Endothelial cell of umbilical vein (primary cell): ENCODE data around the gene DLX6. TPM values are rescaled to one million over a fixed set of nuclear protein-coding genes. Genes with fewer than 3 reads are reported as not detected.
"Not testable (repeated sequence)": the region's sequence is repeated elsewhere in the genome, so short reads cannot be mapped to it uniquely, and the experiment has no call there.

Source experiments
- BruUV-seq: library from RNA; stranded (reverse); fragments of 400-500 nt; replicated peaks from 2 replicates; lab custom pipeline; 2021; lab: Mats Ljungman, UMichigan
- CTCF ChIA-PET: fragments of 300-600, 350-600 bp; sonication (Branson Sonifier 250); formaldehyde crosslinking; loops from one replicate; lab custom pipeline; 2021; ENCODE audit warnings: antibody characterized with exemption, inconsistent platforms; lab: Charles Lee
- POLR2A ChIA-PET: fragments of 300-600, 350-600 bp; sonication (Branson Sonifier 250); formaldehyde crosslinking; loops from one replicate; lab custom pipeline; 2021; ENCODE audit warnings: antibody characterized with exemption, inconsistent platforms; lab: Charles Lee
- DNase-seq: peaks from one replicate; pipeline ENCODE4 v3.0.0-alpha.2; 2011; ENCODE audit warnings: low read depth, low spot score
- FAIRE-seq: peaks from 2 replicates; lab custom pipeline; 2011; peaks lifted over from hg19 to GRCh38; lab: Jason Lieb, UNC
- H2AFZ ChIP-seq: 2 replicates; pipeline ENCODE4 v1.6.0; 2012; ENCODE audit warnings: low read depth, low read length, control low read depth, inconsistent platforms
- H3K27ac ChIP-seq: 2 replicates; pipeline ENCODE4 v1.5.1; 2011; ENCODE audit warnings: low read depth, mild to moderate bottlenecking, control low read depth, low read length, moderate library complexity; ENCODE audit not compliant: insufficient read depth
- H3K27me3 ChIP-seq, 2 experiments: 2 replicates each; pipeline versions ENCODE4 v1.6.0 to v1.6.1; 2011; ENCODE audit warnings: low read length in 2 of 2, mixed read lengths in 1 of 2; ENCODE audit not compliant: control insufficient read depth in 2 of 2, insufficient read depth in 2 of 2
- H3K36me3 ChIP-seq, 2 experiments: 2 replicates in 1 of 2; 3 replicates in 1 of 2; pipeline ENCODE4 v1.5.1; 2011; ENCODE audit warnings: low read length in 2 of 2, mild to moderate bottlenecking in 1 of 2, moderate library complexity in 1 of 2; ENCODE audit not compliant: control insufficient read depth in 2 of 2, insufficient read depth in 2 of 2; ENCODE audit errors: extremely low read depth in 1 of 2
- H3K4me1 ChIP-seq: 3 replicates; pipeline ENCODE4 v1.5.1; 2011; ENCODE audit warnings: mild to moderate bottlenecking, low read length; ENCODE audit not compliant: control insufficient read depth, insufficient read depth; ENCODE audit errors: extremely low read depth
- H3K4me2 ChIP-seq: 2 replicates; pipeline ENCODE4 v1.6.1; 2011; ENCODE audit warnings: low read length, control low read depth, mixed read lengths; ENCODE audit not compliant: insufficient read depth
- H3K4me3 ChIP-seq, 3 experiments: fragments of 200-600 bp in 1 of 3; sonication (generic), shearing (Covaris generic) in 1 of 3; replicated peaks in 1 of 3; 2 replicates each; pipeline ENCODE4 v1.5.1; 2011 to 2016; ENCODE audit warnings: control low read depth in 3 of 3, low read length in 3 of 3, mild to moderate bottlenecking in 2 of 3, inconsistent platforms in 1 of 3, low read depth in 1 of 3, moderate library complexity in 1 of 3; ENCODE audit not compliant: insufficient read depth in 1 of 3
- H3K79me2 ChIP-seq: 2 replicates; pipeline ENCODE4 v1.6.0; 2012; ENCODE audit warnings: low read length, inconsistent platforms; ENCODE audit not compliant: control insufficient read depth, insufficient read depth
- H3K9ac ChIP-seq: replicated peaks from 2 replicates; pipeline ENCODE3; 2011; ENCODE audit warnings: low read length, control low read depth; ENCODE audit not compliant: insufficient read depth; ENCODE audit errors: extremely low read depth
- H3K9me1 ChIP-seq: replicated peaks from 3 replicates; pipeline ENCODE4 v1.6.0; 2011; ENCODE audit warnings: mild to moderate bottlenecking, low read length; ENCODE audit not compliant: control insufficient read depth, insufficient read depth; ENCODE audit errors: extremely low read depth
- H3K9me3 ChIP-seq: replicated peaks from 2 replicates; pipeline ENCODE4 v1.5.1; 2012; ENCODE audit warnings: low read length, inconsistent platforms; ENCODE audit not compliant: control insufficient read depth, insufficient read depth
- H4K20me1 ChIP-seq: replicated peaks from 2 replicates; pipeline ENCODE3; 2011; ENCODE audit warnings: mild to moderate bottlenecking, low read length; ENCODE audit not compliant: control insufficient read depth, insufficient read depth; ENCODE audit errors: extremely low read depth
- CTCF ChIP-seq, 2 donors: IDR thresholded peaks; 1 replicate in 1 of 2; 2 replicates in 1 of 2; pipeline ENCODE4 v1.5.1; 2011; ENCODE audit warnings: low read length in 2 of 2, mild to moderate bottlenecking in 2 of 2, moderate library complexity in 2 of 2, control low read depth in 1 of 2, inconsistent platforms in 1 of 2, low read depth in 1 of 2; ENCODE audit not compliant: insufficient read depth in 1 of 2; ENCODE audit errors: extremely low read depth in 1 of 2
- POLR2AphosphoS5 ChIP-seq: IDR thresholded peaks from 2 replicates; pipeline ENCODE4 v1.6.1; 2012; ENCODE audit warnings: low read depth, mild to moderate bottlenecking, control low read depth, low read length, moderate library complexity; ENCODE audit not compliant: insufficient read depth
- dilution Hi-C: fragments of 300-500 bp; cut with MboI; formaldehyde crosslinking; loops from one replicate; pipeline ENCODE4 v1.15.0; 2019; ENCODE audit warnings: low sequenced_read_pairs; ENCODE audit not compliant: extremely low pct_ligation_motif_present
- intact Hi-C: fragments of 100-400 bp; cut with micrococcal nuclease; formaldehyde crosslinking; loops from one replicate; pipeline ENCODE4 v1.10.0; 2022
- polyA plus RNA-seq, 4 experiments: library from polyadenylated mRNA; depleted of rRNA in 3 of 4; stranded (reverse) in 3 of 4; unstranded in 1 of 4; fragments of >200 nt; gene quantifications; 2 replicates each; pipeline versions ENCODE4 v1.2.1 to v1.2.3, GENCODE V29; 2011 to 2012; ENCODE audit warnings: missing spikeins in 1 of 4
- total RNA-seq: library from RNA; stranded (reverse); gene quantifications from 2 replicates; pipeline ENCODE4 v1.2.3, GENCODE V29; 2021

DLX6 gene
- total and polyA plus RNA-seq, 2 donors (not counting 3 experiments of a cell fraction or from before 2014, with no cell fraction given), result not detected

GRCh38 chr7:97027427-97028234 lies 22.3 kb downstream of the DLX6 start:
- Histone ChIP-seq H3K9me3 (no peaks in the 10 kb centered on the region), H4K20me1 (no peaks in the 10 kb centered on the region), H3K27ac (no peak overlapping the region), H2AFZ (no peak overlapping the region), H3K27me3 (peaks cover 51 to 64% of the 10 kb centered on the region in 2 experiments), H3K36me3 (no peaks in the 10 kb centered on the region), H3K4me1 (peaks cover 4% of the 10 kb centered on the region), H3K9ac (no peak overlapping the region), H3K4me2 (peak overlapping the region; percentile 62), H3K9me1 (no peaks in the 10 kb centered on the region), H3K79me2 (no peaks in the 10 kb centered on the region), H3K4me3 (peak overlapping the region in 2 of 3 experiments; percentile 11 to 12)
- ChIA-PET CTCF (interaction anchor here (0.6 to 5.9 kb wide), 81 partner anchors 11 to 1337 kb away, joined by 3 to 211 read pairs (median 4); no protein-coding TSS in a partner anchor), POLR2A (no interaction called here)
- intact Hi-C loops, result loop anchor here (1.0 to 10.0 kb wide), 9 partner anchors 353 to 1304 kb away; partner anchors contain the start of gene SLC25A13
- TF ChIP-seq CTCF (IDR thresholded peaks at IDR 0.05; ENCODE audit: extremely low read depth in 1 of 2, insufficient read depth in 1 of 2, low read depth in 1 of 2, low read length in 2 of 2) (peak; percentile 85 to 86), POLR2AphosphoS5 (no peak)
- FAIRE-seq, result peak; percentile 90
- DNase-seq, result peak; percentile 76
- dilution Hi-C loops, result no loop called here
- BruUV-seq, result no TSS peak

- DNase-seq, FAIRE-seq, H4K20me1 ChIP-seq, H3K4me2 ChIP-seq, dilution Hi-C loops, H3K79me2 ChIP-seq, H3K27ac ChIP-seq, intact Hi-C loops, POLR2A ChIA-PET, H3K9ac ChIP-seq, H3K36me3 ChIP-seq, H3K4me3 ChIP-seq, H3K9me1 ChIP-seq, BruUV-seq, H3K4me1 ChIP-seq, H3K9me3 ChIP-seq, H2AFZ ChIP-seq: not testable (repeated sequence)
- CTCF ChIA-PET, result interaction anchor here (0.7 kb wide), 1 partner anchor 1240 kb away, joined by 3 read pairs; no protein-coding TSS in a partner anchor
- peaks cover 2 to 12% of the 10 kb centered on the region in 2 experiments for H3K27me3 ChIP-seq
Measured at GRCh38 chr7:97034213-97034852, 29.0 kb downstream of the DLX6 start.
